H9 (cell line): ENCODE data around the gene KANSL1. TPM values are rescaled to one million over a fixed set of nuclear protein-coding genes. Genes with fewer than 3 reads are reported as not detected.

Experiments used
- DNase-seq: peaks from one replicate; pipeline ENCODE4 v3.0.0-alpha.2; 2017
- H2AFZ ChIP-seq: one replicate; pipeline ENCODE4 v1.6.1; 2013; ENCODE audit warnings: mild to moderate bottlenecking, low read length, control low read depth, moderate library complexity
- H2AK5ac ChIP-seq: 2 replicates; pipeline ENCODE4 v1.6.1; 2013; ENCODE audit warnings: low read length, control low read depth, mixed read lengths; ENCODE audit not compliant: insufficient read length
- H2BK120ac ChIP-seq: one replicate; pipeline ENCODE4 v1.6.1; 2013; ENCODE audit warnings: low read depth, mild to moderate bottlenecking, low read length, control low read depth, inconsistent platforms; ENCODE audit not compliant: poor library complexity, severe bottlenecking
- H2BK12ac ChIP-seq: 2 replicates; pipeline ENCODE4 v1.6.1; 2013; ENCODE audit warnings: low read length, control low read depth, mixed read lengths, low read depth; ENCODE audit not compliant: insufficient read length
- H2BK15ac ChIP-seq: 2 replicates; pipeline ENCODE4 v1.6.1; 2013; ENCODE audit warnings: low read depth, low read length, control low read depth
- H2BK20ac ChIP-seq: one replicate; pipeline ENCODE4 v1.6.1; 2013; ENCODE audit warnings: low read depth, mild to moderate bottlenecking, low read length, control low read depth, inconsistent platforms; ENCODE audit not compliant: poor library complexity, severe bottlenecking
- H2BK5ac ChIP-seq: 2 replicates; pipeline ENCODE4 v1.6.1; 2013; ENCODE audit warnings: low read length, control low read depth, mixed read lengths; ENCODE audit not compliant: insufficient read length
- H3K14ac ChIP-seq: 2 replicates; pipeline ENCODE4 v1.6.1; 2013; ENCODE audit warnings: low read length, control low read depth; ENCODE audit not compliant: insufficient read depth
- H3K18ac ChIP-seq: 2 replicates; pipeline ENCODE4 v1.6.1; 2013; ENCODE audit warnings: low read depth, mild to moderate bottlenecking, mixed read lengths, low read length, control low read depth; ENCODE audit not compliant: insufficient read length
- H3K23ac ChIP-seq: 2 replicates; pipeline ENCODE4 v1.6.1; 2013; ENCODE audit warnings: low read length, control low read depth, mixed read lengths, low read depth; ENCODE audit not compliant: insufficient read length
- H3K23me2 ChIP-seq: 2 replicates; pipeline ENCODE4 v1.6.1; 2013; ENCODE audit warnings: low read depth, mild to moderate bottlenecking, mixed read lengths, low read length, control low read depth; ENCODE audit not compliant: insufficient read length, poor library complexity, severe bottlenecking
- H3K27ac ChIP-seq: 2 replicates; pipeline ENCODE4 v1.5.1; 2013; ENCODE audit warnings: low read length, control low read depth, mixed read lengths, low read depth; ENCODE audit not compliant: insufficient read length
- H3K27me3 ChIP-seq: 2 replicates; pipeline ENCODE4 v1.6.1; 2013; ENCODE audit warnings: low read length, control low read depth, inconsistent platforms; ENCODE audit not compliant: insufficient read depth
- H3K4ac ChIP-seq: 2 replicates; pipeline ENCODE4 v1.6.1; 2013; ENCODE audit warnings: low read depth, mild to moderate bottlenecking, control low read depth, inconsistent platforms, low read length, moderate library complexity
- H3K4me1 ChIP-seq: 2 replicates; pipeline ENCODE4 v1.6.1; 2013; ENCODE audit warnings: low read length, control low read depth, inconsistent platforms; ENCODE audit not compliant: insufficient read depth
- H3K4me2 ChIP-seq: 2 replicates; pipeline ENCODE4 v1.6.1; 2013; ENCODE audit warnings: low read length, control low read depth, mixed read lengths; ENCODE audit not compliant: insufficient read length, insufficient read depth
- H3K56ac ChIP-seq: 2 replicates; pipeline ENCODE4 v1.6.1; 2013; ENCODE audit warnings: low read depth, mild to moderate bottlenecking, mixed read lengths, low read length, control low read depth; ENCODE audit not compliant: insufficient read length
- H3K79me1 ChIP-seq: 2 replicates; pipeline ENCODE4 v1.6.1; 2013; ENCODE audit warnings: low read depth, mild to moderate bottlenecking, moderate library complexity, low read length, control low read depth, inconsistent platforms; ENCODE audit not compliant: insufficient read depth, poor library complexity, severe bottlenecking
- H3K79me2 ChIP-seq: 2 replicates; pipeline ENCODE4 v1.6.1; 2013; ENCODE audit warnings: low read length, control low read depth, inconsistent platforms; ENCODE audit not compliant: insufficient read depth
- H3K9ac ChIP-seq: 2 replicates; pipeline ENCODE4 v1.6.1; 2013; ENCODE audit warnings: low read length, control low read depth, mixed read lengths; ENCODE audit not compliant: insufficient read length; ENCODE audit errors: extremely low read depth
- H3K9me3 ChIP-seq: one replicate; pipeline ENCODE4 v1.6.1; 2013; ENCODE audit warnings: low read depth, low read length, inconsistent platforms; ENCODE audit not compliant: control insufficient read depth
- H3T11ph ChIP-seq: one replicate; pipeline ENCODE4 v1.6.1; 2013; ENCODE audit warnings: mild to moderate bottlenecking, low read length, control low read depth, inconsistent platforms
- H4K20me1 ChIP-seq: one replicate; pipeline ENCODE4 v1.6.1; 2013; ENCODE audit not compliant: control insufficient read depth, insufficient read length, insufficient read depth
- H4K5ac ChIP-seq: 2 replicates; pipeline ENCODE4 v1.6.1; 2013; ENCODE audit warnings: low read depth, mild to moderate bottlenecking, mixed read lengths, low read length, control low read depth; ENCODE audit not compliant: insufficient read length
- H4K8ac ChIP-seq: replicated peaks from 2 replicates; pipeline ENCODE4 v1.6.1; 2013; ENCODE audit warnings: low read length, control low read depth, mixed read lengths, low read depth; ENCODE audit not compliant: insufficient read length
- H4K91ac ChIP-seq: 2 replicates; pipeline ENCODE4 v1.6.1; 2013; ENCODE audit warnings: low read depth, mild to moderate bottlenecking, moderate library complexity, mixed read lengths, low read length, control low read depth; ENCODE audit not compliant: insufficient read length
- H3K27ac Mint-ChIP-seq, 3 experiments: 2 replicates in 2 of 3; 3 replicates in 1 of 3; pipeline ENCODE4 v1.8.0; 2020 to 2021; ENCODE audit warnings: mixed read lengths in 3 of 3, mild to moderate bottlenecking in 1 of 3, moderate library complexity in 1 of 3
- H3K27me3 Mint-ChIP-seq: 2 replicates; pipeline ENCODE4 v1.8.0; 2021; ENCODE audit warnings: low read depth, mild to moderate bottlenecking, moderate library complexity, mixed read lengths
- H3K36me3 Mint-ChIP-seq, 3 experiments: 2 replicates in 2 of 3; 3 replicates in 1 of 3; pipeline ENCODE4 v1.8.0; 2020 to 2021; ENCODE audit warnings: low read depth in 3 of 3, mixed read lengths in 3 of 3; ENCODE audit not compliant: insufficient read depth in 1 of 3
- H3K4me1 Mint-ChIP-seq, 2 experiments: 2 replicates each; pipeline ENCODE4 v1.8.0; 2020; ENCODE audit warnings: mixed read lengths in 2 of 2
- H3K4me3 Mint-ChIP-seq, 2 experiments: 2 replicates in 1 of 2; 3 replicates in 1 of 2; pipeline ENCODE4 v1.8.0; 2020 to 2021; ENCODE audit warnings: mild to moderate bottlenecking in 2 of 2, mixed read lengths in 2 of 2, moderate library complexity in 1 of 2
- H3K9me3 Mint-ChIP-seq, 2 experiments: 2 replicates in 1 of 2; 3 replicates in 1 of 2; pipeline ENCODE4 v1.8.0; 2020; ENCODE audit warnings: mild to moderate bottlenecking in 2 of 2, mixed read lengths in 2 of 2, moderate library complexity in 1 of 2
- CTCF ChIP-seq: fragments of 200-600 bp; sonication (generic); conservative IDR thresholded peaks from 3 replicates; pipeline ENCODE4 v1.8.0; 2021; ENCODE audit warnings: antibody characterized with exemption, mild to moderate bottlenecking
- WGBS: extraction: QIAGEN DNeasy Blood & Tissue Kit; methylation state at CpG from one replicate; pipeline ENCODE4 v1.1.7; 2013; ENCODE audit warnings: missing lambda C conversion rate, low lambda C conversion rate, mixed read lengths; ENCODE audit not compliant: insufficient read length; ENCODE audit errors: extremely low coverage; 5-methylcytosine and 5-hydroxymethylcytosine counted together
- total RNA-seq: library from RNA; stranded (reverse); gene quantifications from 2 replicates; pipeline ENCODE4 v1.2.1, GENCODE V29; 2021

The KANSL1 gene
- total RNA-seq, 1 experiment from 2014 or later = 114 TPM

- no peaks in the 10 kb centered on the region for H3K27me3 Mint-ChIP-seq
- Histone ChIP-seq H2BK15ac (no peak overlapping the region), H2BK12ac (no peak overlapping the region), H4K91ac (no peak overlapping the region), H3K23me2 (peaks cover 3% of the 10 kb centered on the region), H3K9ac (peak overlapping the region; percentile 64), H3K4me2 (peak overlapping the region; percentile 50), H3K18ac (peak overlapping the region; percentile 44), H3K4ac (no peak overlapping the region), H3K14ac (peak overlapping the region; percentile 73), H3K56ac (no peak overlapping the region), H2AK5ac (no peak overlapping the region), H4K20me1 (peaks cover 2% of the 10 kb centered on the region), H2BK120ac (no peak overlapping the region), H3K9me3 (no peaks in the 10 kb centered on the region), H4K8ac (no peak overlapping the region), H3T11ph (no peak overlapping the region), H3K79me1 (no peaks in the 10 kb centered on the region), H3K27me3 (no peaks in the 10 kb centered on the region), H3K23ac (no peak overlapping the region), H2AFZ (no peak overlapping the region), H2BK5ac (no peak overlapping the region), H2BK20ac (no peak overlapping the region), H3K4me1 (no peaks in the 10 kb centered on the region; the same call in 1 of the 2 replicates), H3K27ac (peak overlapping the region; percentile 24), H3K79me2 (peaks cover 39% of the 10 kb centered on the region), H4K5ac (peak overlapping the region; percentile 1)
- H3K4me1 Mint-ChIP-seq = peaks cover 27 to 33% of the 10 kb centered on the region in 2 experiments
- H3K9me3 Mint-ChIP-seq = peaks cover 11% of the 10 kb centered on the region in 2 experiments
- no peak; the same call in 1 of the 3 replicates for TF ChIP-seq CTCF
- peaks cover 13 to 23% (median 19%) of the 10 kb centered on the region in 3 experiments for H3K36me3 Mint-ChIP-seq
- H3K27ac Mint-ChIP-seq = peak overlapping the region; percentile 88 to 89 (median 89)
- peak overlapping the region; percentile 85 to 91 for H3K4me3 Mint-ChIP-seq
- DNase-seq = peak; percentile 98
- no CpG with 5 or more reads among the region's 60 CpGs for WGBS
Observed at GRCh38 chr17:46193626-46194392, 580 bp upstream of the KANSL1 start.
